Heart left ventricle (tissue), 13 donors: ENCODE results near the gene NWD2.

Source experiments
- CTCF ChIP-seq, 12 donors: fragments of 200-600 bp; sonication (generic) in 4 of 12; IDR thresholded peaks; one replicate each; pipeline versions ENCODE4 v1.5.0 to v1.8.0; 2018 to 2022; ENCODE audit warnings: antibody characterized with exemption in 12 of 12, mild to moderate bottlenecking in 5 of 12
- POLR2A ChIP-seq, 2 donors: fragments of 450-650 bp; IDR thresholded peaks; one replicate each; pipeline ENCODE4 v1.6.1; 2017; ENCODE audit warnings: antibody characterized with exemption in 2 of 2, mild to moderate bottlenecking in 2 of 2, moderate library complexity in 2 of 2
- donor health status: ischemic (EF 13 %, LVEDD 7.1; RV severe dilation, severe dysfunction).
- donor health status: DM: no; HTN: yes; CAD: no.
- donor health status: DM: no; HTN: no; CAD: no.
- donor health status: ischemic (EF 25% LVEDD 6.9; RV normal size, moderate dysfunction).
- donor health status: ischemic (EF 25% LVEDD 5.7; RV mildly dilated, moderate dysfunction).
- donor health status: ischemic (EF 35%, LVEDD 5.7; RV mildly dilated, moderate dysfunction).
- donor health status: nonischemic (EF 11% LVEDD 7.7; RV severe dilation, severe dysfunction).
- donor health status: DM: yes; HTN: yes; CAD: no.
- donor health status: PGD.
- donor health status: ischemic (EF 29% LVEDD 5.4; RV normal size, mild dysfunction).
- donor health status: nonischemic (EF 23%, LVEDD 6.1; RV moderate dilation, normal function).

- TF ChIP-seq CTCF (IDR thresholded peaks at IDR 0.05) (no peak), POLR2A (IDR thresholded peaks at IDR 0.05) (no peak)
Measured at GRCh38 chr4:37469286-37469685, 224.7 kb downstream of the NWD2 start.
